Hindlimb muscle (tissue), 1 donor: ENCODE measurements around the gene DNAH3. TPM values are rescaled to one million over a fixed set of nuclear protein-coding genes. Genes with fewer than 3 reads are reported as not detected.
"Not testable (repeated sequence)": the region's sequence is repeated elsewhere in the genome, so short reads cannot be mapped to it uniquely, and the experiment has no call there.

Experiments
- DNase-seq: peaks from one replicate; pipeline ENCODE4 v3.0.0-alpha.2; 2013
- polyA plus RNA-seq: library from polyadenylated mRNA; unstranded; fragments of 120-200 nt; gene quantifications from one replicate; pipeline ENCODE4 v1.2.1, GENCODE V29; 2013; ENCODE audit not compliant: insufficient read length

The DNAH3 gene
- polyA plus RNA-seq, 1 donor: 0.17 TPM

GRCh38 chr16:20987049-20987448, 163.6 kb downstream of the DNAH3 start:
- no peak for DNase-seq

- DNase-seq: no peak
These were observed 166.6 kb downstream of the DNAH3 start for GRCh38 chr16:20984019-20984418.

GRCh38 chr16:20976576-20976975, 174.1 kb downstream of the DNAH3 start:
- no peak for DNase-seq

- not testable (repeated sequence) for DNase-seq
These were observed 177.4 kb downstream of the DNAH3 start for GRCh38 chr16:20973201-20973600.

- no peak for DNase-seq
These were observed 179.2 kb downstream of the DNAH3 start for GRCh38 chr16:20971401-20971800.

- DNase-seq: no peak
These were observed 181.3 kb downstream of the DNAH3 start for GRCh38 chr16:20969386-20969785.

- no peak for DNase-seq
These were observed 181.9 kb downstream of the DNAH3 start for GRCh38 chr16:20968765-20969164.

- DNase-seq: no peak
These were observed 189.7 kb downstream of the DNAH3 start for GRCh38 chr16:20960899-20961298.

- DNase-seq: no peak
These were observed 193.5 kb downstream of the DNAH3 start for GRCh38 chr16:20957153-20957552.

- no peak for DNase-seq
These were observed 194.3 kb downstream of the DNAH3 start for GRCh38 chr16:20956319-20956718.

GRCh38 chr16:20954574-20954973, 196.1 kb downstream of the DNAH3 start:
- no peak for DNase-seq

- DNase-seq: no peak
These were observed 198.3 kb downstream of the DNAH3 start for GRCh38 chr16:20952139-20952920.

GRCh38 chr16:20950294-20950693, 200.4 kb downstream of the DNAH3 start:
- no peak for DNase-seq

- no peak for DNase-seq
These were observed 201.0 kb downstream of the DNAH3 start for GRCh38 chr16:20949660-20950059.

GRCh38 chr16:20948444-20948843, 202.2 kb downstream of the DNAH3 start:
- DNase-seq: no peak

- no peak for DNase-seq
These were observed 204.5 kb downstream of the DNAH3 start for GRCh38 chr16:20946015-20946629.

- not testable (repeated sequence) for DNase-seq
These were observed 205.1 kb downstream of the DNAH3 start for GRCh38 chr16:20945575-20945875.

GRCh38 chr16:20944861-20945574, 205.6 kb downstream of the DNAH3 start:
- no peak for DNase-seq

- no peak for DNase-seq
These were observed 208.4 kb downstream of the DNAH3 start for GRCh38 chr16:20942256-20942655.

- DNase-seq: no peak
These were observed 209.1 kb downstream of the DNAH3 start for GRCh38 chr16:20941636-20941926.

- no peak for DNase-seq
These were observed 209.6 kb downstream of the DNAH3 start for GRCh38 chr16:20940871-20941635.

GRCh38 chr16:20939611-20940010, 211.0 kb downstream of the DNAH3 start:
- DNase-seq: no peak

- no peak for DNase-seq
These were observed 212.2 kb downstream of the DNAH3 start for GRCh38 chr16:20938426-20938825.
